CD4-positive, alpha-beta T cell (primary cell): ENCODE data around the gene KRTAP7-1. TPM values are rescaled to one million over a fixed set of nuclear protein-coding genes. Genes with fewer than 3 reads are reported as not detected.

ENCODE experiments used
- ATAC-seq: fragments of 200-7000 bp; cut with Tn5 transposase; one replicate; pipeline ENCODE4 v1.10.0; 2022; ENCODE audit warnings: mild to moderate bottlenecking; ENCODE audit not compliant: poor library complexity
- CTCF ChIA-PET: fragments of 350-600 bp; sonication (Branson Sonifier 250); formaldehyde crosslinking; loops from one replicate; lab custom pipeline; 2021; ENCODE audit warnings: antibody characterized with exemption, inconsistent platforms; lab: Charles Lee
- POLR2A ChIA-PET: fragments of 350-600 bp; sonication (Branson Sonifier 250); formaldehyde crosslinking; loops from one replicate; lab custom pipeline; 2021; ENCODE audit warnings: antibody characterized with exemption, inconsistent platforms; lab: Charles Lee
- DNase-seq, 14 experiments: peaks; one replicate each; pipeline ENCODE4 v3.0.0-alpha.2; 2013 to 2020; ENCODE audit warnings: mixed read lengths in 2 of 14
- H3K27ac ChIP-seq, 2 donors: one replicate each; pipeline versions ENCODE4 v1.5.1 to v1.7.0; 2013; ENCODE audit warnings: low read length in 2 of 2, low read depth in 1 of 2, mild to moderate bottlenecking in 1 of 2
- H3K27me3 ChIP-seq, 2 experiments: 1 replicate in 1 of 2; 2 replicates in 1 of 2; pipeline versions ENCODE4 v1.6.1 to v1.7.0; 2013; ENCODE audit warnings: low read length in 2 of 2, control low read depth in 1 of 2, mild to moderate bottlenecking in 1 of 2, moderate library complexity in 1 of 2; ENCODE audit not compliant: insufficient read depth in 2 of 2, control insufficient read depth in 1 of 2
- H3K36me3 ChIP-seq: one replicate; pipeline ENCODE4 v1.6.1; 2013; ENCODE audit warnings: low read length, control low read depth; ENCODE audit not compliant: insufficient read depth
- H3K4me1 ChIP-seq: one replicate; pipeline ENCODE4 v1.6.1; 2013; ENCODE audit warnings: low read length, control low read depth; ENCODE audit not compliant: insufficient read depth
- H3K4me3 ChIP-seq: one replicate; pipeline ENCODE4 v1.5.1; 2013; ENCODE audit warnings: mild to moderate bottlenecking, low read length, moderate library complexity
- H3K9me3 ChIP-seq, 2 experiments: 1 replicate in 1 of 2; 2 replicates in 1 of 2; pipeline versions ENCODE4 v1.6.1 to v1.7.0; 2013; ENCODE audit warnings: low read length in 2 of 2, mild to moderate bottlenecking in 2 of 2, control low read depth in 1 of 2, moderate library complexity in 1 of 2; ENCODE audit not compliant: control insufficient read depth in 1 of 2, insufficient read depth in 1 of 2
- H3K27ac Mint-ChIP-seq: one replicate; pipeline ENCODE4 v1.8.0; 2020; ENCODE audit warnings: mixed read lengths
- H3K27me3 Mint-ChIP-seq: one replicate; pipeline ENCODE4 v1.8.0; 2021; ENCODE audit warnings: mixed read lengths
- H3K36me3 Mint-ChIP-seq: one replicate; pipeline ENCODE4 v1.8.0; 2021; ENCODE audit warnings: low read depth, mixed read lengths
- H3K4me1 Mint-ChIP-seq: one replicate; pipeline ENCODE4 v1.8.0; 2021; ENCODE audit warnings: low read depth, mixed read lengths
- H3K4me3 Mint-ChIP-seq: one replicate; pipeline ENCODE4 v1.8.0; 2020; ENCODE audit warnings: mild to moderate bottlenecking, mixed read lengths
- H3K9me3 Mint-ChIP-seq: one replicate; pipeline ENCODE4 v1.8.0; 2020; ENCODE audit warnings: mixed read lengths
- intact Hi-C, 2 experiments: fragments of 100-400 bp; cut with DNase I in 1 of 2; cut with micrococcal nuclease in 1 of 2; formaldehyde crosslinking; loops; one replicate each; pipeline versions ENCODE4 v1.15.1 to v1.9.0; 2023 to 2025; cut with DNase I, micrococcal nuclease
- polyA plus RNA-seq, 2 donors: library from polyadenylated mRNA; unstranded; fragments of 120-200 nt; gene quantifications; one replicate each; pipeline ENCODE4 v1.2.1, GENCODE V29; 2013
- total RNA-seq, 174 experiments: library from RNA in 2 of 174; stranded (reverse) in 2 of 174; gene quantifications; one replicate each; pipeline ENCODE4 v1.2.3 and lab custom pipeline; 2021 to 2026
- TF ChIP-seq, protein P1 (sequence below): fragments of 200-600 bp; IDR thresholded peaks from one replicate; pipeline ENCODE4 v1.8.0; 2022; ENCODE audit warnings: antibody characterized with exemption, mild to moderate bottlenecking

KRTAP7-1 gene, protein sequence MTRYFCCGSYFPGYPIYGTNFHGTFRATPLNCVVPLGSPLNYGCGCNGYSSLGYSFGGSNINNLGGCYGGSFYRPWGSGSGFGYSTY
- total RNA-seq (not detected), total RNA-seq (lab: John Stamatoyannopoulos, UW) (0 to 0.15 (median 0) reads per million in 172 experiments)
- polyA plus RNA-seq (2013, experiment 1 of 2) = not detected
- polyA plus RNA-seq (2013, experiment 2 of 2) = not detected

DNA sequence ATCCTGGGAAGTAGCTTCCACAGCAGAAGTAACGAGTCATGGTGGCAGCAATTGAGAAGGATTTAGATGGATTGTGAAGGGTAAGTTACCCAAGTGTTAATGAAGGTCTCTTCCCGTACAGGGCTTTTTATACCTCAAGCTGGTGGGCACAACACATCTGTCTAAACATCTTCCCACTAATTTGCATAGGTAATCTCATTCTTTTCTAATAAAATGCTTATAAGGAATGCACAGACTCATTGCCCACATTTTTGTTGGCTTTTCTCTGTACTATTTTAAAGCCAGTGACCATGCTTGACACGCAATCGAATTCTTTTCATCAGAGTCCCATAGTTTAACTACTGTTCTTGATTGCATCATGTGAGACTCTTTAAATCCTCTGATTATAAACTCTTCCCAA lies at the start of gene KRTAP7-1:
TSS of gene KRTAP7-1 (minus strand) at position 101 of the 400 bp plus-strand sequence. CDS start at position 40, 61 bp downstream.
- H3K36me3 ChIP-seq = no peaks in the 10 kb centered on the region

DNA sequence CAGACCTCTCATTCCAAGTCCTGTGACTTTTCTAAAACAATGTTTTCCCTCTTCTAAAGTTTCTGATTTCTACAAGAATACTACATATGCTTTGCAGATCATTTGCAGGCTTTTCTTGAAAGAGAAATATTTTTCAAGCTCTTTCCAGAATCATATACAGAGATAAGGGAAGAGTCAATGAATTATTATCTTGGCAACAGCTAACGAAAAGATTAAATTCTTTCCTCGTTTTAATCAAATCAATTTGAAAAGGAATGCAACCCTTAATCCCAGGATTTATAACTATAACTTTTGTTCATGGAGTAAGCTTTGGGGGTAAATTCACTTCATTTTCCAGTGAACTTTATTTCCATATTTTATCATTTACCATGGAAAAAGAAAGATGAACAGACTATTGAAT lies 45.0 kb upstream of the KRTAP7-1 start:
- DNase-seq = no peak
- H3K4me1 Mint-ChIP-seq = no peaks in the 10 kb centered on the region
- peaks cover 9% of the 10 kb centered on the region for H3K27me3 Mint-ChIP-seq
- H3K9me3 Mint-ChIP-seq = no peaks in the 10 kb centered on the region
- ChIA-PET POLR2A (no interaction called here), CTCF (no interaction called here)
- H3K27ac Mint-ChIP-seq = no peak overlapping the region
- Histone ChIP-seq H3K27ac (no peak overlapping the region), H3K27me3 (no peaks in the 10 kb centered on the region), H3K36me3 (no peaks in the 10 kb centered on the region), H3K9me3 (peaks cover 0 to 4% of the 10 kb centered on the region in 2 experiments), H3K4me1 (no peaks in the 10 kb centered on the region), H3K4me3 (no peak overlapping the region)
- no peak for ATAC-seq
- intact Hi-C loops = no loop called here
- TF ChIP-seq, protein P1, sequence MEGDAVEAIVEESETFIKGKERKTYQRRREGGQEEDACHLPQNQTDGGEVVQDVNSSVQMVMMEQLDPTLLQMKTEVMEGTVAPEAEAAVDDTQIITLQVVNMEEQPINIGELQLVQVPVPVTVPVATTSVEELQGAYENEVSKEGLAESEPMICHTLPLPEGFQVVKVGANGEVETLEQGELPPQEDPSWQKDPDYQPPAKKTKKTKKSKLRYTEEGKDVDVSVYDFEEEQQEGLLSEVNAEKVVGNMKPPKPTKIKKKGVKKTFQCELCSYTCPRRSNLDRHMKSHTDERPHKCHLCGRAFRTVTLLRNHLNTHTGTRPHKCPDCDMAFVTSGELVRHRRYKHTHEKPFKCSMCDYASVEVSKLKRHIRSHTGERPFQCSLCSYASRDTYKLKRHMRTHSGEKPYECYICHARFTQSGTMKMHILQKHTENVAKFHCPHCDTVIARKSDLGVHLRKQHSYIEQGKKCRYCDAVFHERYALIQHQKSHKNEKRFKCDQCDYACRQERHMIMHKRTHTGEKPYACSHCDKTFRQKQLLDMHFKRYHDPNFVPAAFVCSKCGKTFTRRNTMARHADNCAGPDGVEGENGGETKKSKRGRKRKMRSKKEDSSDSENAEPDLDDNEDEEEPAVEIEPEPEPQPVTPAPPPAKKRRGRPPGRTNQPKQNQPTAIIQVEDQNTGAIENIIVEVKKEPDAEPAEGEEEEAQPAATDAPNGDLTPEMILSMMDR = no peak
- H3K36me3 Mint-ChIP-seq = no peaks in the 10 kb centered on the region
- H3K4me3 Mint-ChIP-seq = no peak overlapping the region

More for the DNA sequence above, at the start of gene KRTAP7-1:
- POLR2A ChIA-PET = no interaction called here
- no peak within 1 kb of the TSS for H3K27ac Mint-ChIP-seq
- no peaks in the 10 kb centered on the region for H3K4me1 Mint-ChIP-seq
- Histone ChIP-seq H3K27ac (no peak within 1 kb of the TSS), H3K4me1 (no peaks in the 10 kb centered on the region), H3K27me3 (peaks cover 2 to 3% of the 10 kb centered on the region in 2 experiments), H3K4me3 (no peak within 1 kb of the TSS), H3K9me3 (peaks cover 0 to 4% of the 10 kb centered on the region in 2 experiments)
- TF ChIP-seq, protein P1 = no peak
- H3K27me3 Mint-ChIP-seq = peaks cover 18% of the 10 kb centered on the region
- intact Hi-C loops = loop anchor here (2.0 to 5.0 kb wide), 3 partner anchors 257 to 775 kb away; no protein-coding TSS in a partner anchor
- CTCF ChIA-PET = no interaction called here
- no peaks in the 10 kb centered on the region for H3K9me3 Mint-ChIP-seq
- no peak for DNase-seq
- ATAC-seq = no peak
- H3K4me3 Mint-ChIP-seq = no peak within 1 kb of the TSS
- no peaks in the 10 kb centered on the region for H3K36me3 Mint-ChIP-seq

DNA sequence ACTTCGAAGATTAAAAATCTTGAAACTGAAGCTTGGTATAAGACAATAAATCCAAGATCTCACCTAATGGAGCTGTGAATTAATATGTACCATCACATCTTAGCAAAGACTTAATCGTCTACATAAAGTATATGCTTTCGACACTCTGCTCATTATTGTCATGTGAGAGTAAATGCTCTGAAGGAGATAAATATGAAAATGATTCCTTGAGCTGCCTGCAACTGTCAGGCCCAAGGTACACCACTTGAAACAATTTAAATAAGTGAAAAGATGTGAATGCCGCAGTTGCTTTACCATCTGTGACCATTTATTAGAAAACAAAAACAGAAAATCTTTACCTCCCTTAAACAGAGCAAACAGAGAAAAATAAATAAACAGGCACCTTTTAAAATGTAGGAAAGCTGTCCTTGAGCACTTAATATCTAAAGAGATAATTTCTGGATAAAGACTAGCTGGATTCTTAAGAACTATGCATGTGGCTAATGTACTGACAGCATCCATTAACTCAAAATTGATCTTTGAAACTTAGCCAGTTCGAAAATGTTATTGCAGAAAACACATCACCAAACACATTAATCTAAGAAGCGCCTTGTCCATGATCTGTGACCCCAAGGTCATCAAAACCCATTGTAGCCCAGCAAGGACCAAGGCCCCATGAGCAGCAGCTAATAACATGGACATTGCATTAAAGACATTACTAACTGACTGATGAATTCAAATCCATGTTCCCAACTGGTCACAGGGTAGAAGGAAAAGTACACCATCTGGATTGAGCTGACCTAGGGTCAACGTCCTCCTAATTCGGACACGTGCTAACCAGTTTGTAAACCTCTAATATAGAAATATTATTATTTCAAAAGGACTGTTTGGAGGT lies 18.3 kb upstream of the KRTAP7-1 start:
- peaks cover 14% of the 10 kb centered on the region for H3K27me3 Mint-ChIP-seq

More for the DNA sequence above, 18.3 kb upstream of the KRTAP7-1 start:
- Histone ChIP-seq H3K4me1 (no peaks in the 10 kb centered on the region), H3K36me3 (no peaks in the 10 kb centered on the region), H3K27ac (no peak overlapping the region), H3K4me3 (no peak overlapping the region), H3K27me3 (no peaks in the 10 kb centered on the region), H3K9me3 (peaks cover 0 to 7% of the 10 kb centered on the region in 2 experiments)
- TF ChIP-seq, protein P1 = no peak
- H3K4me3 Mint-ChIP-seq = no peak overlapping the region
- H3K9me3 Mint-ChIP-seq = no peaks in the 10 kb centered on the region
- no peak for ATAC-seq
- DNase-seq = no peak
- no peak overlapping the region for H3K27ac Mint-ChIP-seq
- ChIA-PET CTCF (no interaction called here), POLR2A (no interaction called here)
- no peaks in the 10 kb centered on the region for H3K36me3 Mint-ChIP-seq
- no peaks in the 10 kb centered on the region for H3K4me1 Mint-ChIP-seq
- intact Hi-C loops = no loop called here
